ENCODE results near the gene PHLDA3. TPM values are rescaled to one million over a fixed set of nuclear protein-coding genes. Genes with fewer than 3 reads are reported as not detected.

PHLDA3 gene
- total RNA-seq = 78.6 TPM

- ATAC-seq = peak; percentile 82
Measured at GRCh38 chr1:201468844-201469644, at the start of gene PHLDA3. Gene PHLDA3, minus strand, starts transcription at chr1:201469188. Its CDS starts 402 bp downstream, at chr1:201468786.

GRCh38 chr1:201518071-201518470 is 49.1 kb upstream of the PHLDA3 start:
- ATAC-seq = peak; percentile 57

- ATAC-seq = peak; percentile 74
Measured at GRCh38 chr1:201517631-201518030, 48.6 kb upstream of the PHLDA3 start.

GRCh38 chr1:201516511-201517127 is 47.6 kb upstream of the PHLDA3 start:
- ATAC-seq = no peak

- ATAC-seq = no peak
Measured at GRCh38 chr1:201515895-201516294, 46.9 kb upstream of the PHLDA3 start.

- no peak for ATAC-seq
Measured at GRCh38 chr1:201515062-201515750, 46.2 kb upstream of the PHLDA3 start.

GRCh38 chr1:201514466-201514865 is 45.5 kb upstream of the PHLDA3 start:
- ATAC-seq = no peak

- no peak for ATAC-seq
Measured at GRCh38 chr1:201513498-201514243, 44.7 kb upstream of the PHLDA3 start.

GRCh38 chr1:201511941-201512539 is 43.1 kb upstream of the PHLDA3 start:
- no peak for ATAC-seq

GRCh38 chr1:201511396-201511940 is 42.5 kb upstream of the PHLDA3 start:
- ATAC-seq = no peak

GRCh38 chr1:201510734-201511133 is 41.7 kb upstream of the PHLDA3 start:
- no peak for ATAC-seq

GRCh38 chr1:201509601-201510374 is 40.8 kb upstream of the PHLDA3 start:
- ATAC-seq = no peak

GRCh38 chr1:201508809-201509208 is 39.8 kb upstream of the PHLDA3 start:
- no peak for ATAC-seq

GRCh38 chr1:201507360-201507675 is 38.3 kb upstream of the PHLDA3 start:
- peak; percentile 3 for ATAC-seq

GRCh38 chr1:201506557-201507359 is 37.8 kb upstream of the PHLDA3 start, which contains the start of gene CSRP1:
Gene CSRP1, minus strand, starts transcription at chr1:201507123. Its CDS starts 10,820 bp downstream, at chr1:201496303.
- ATAC-seq = peak; percentile 93

GRCh38 chr1:201506092-201506491 is 37.1 kb upstream of the PHLDA3 start:
- no peak for ATAC-seq

- ATAC-seq = peak; percentile 59
Measured at GRCh38 chr1:201505503-201505890, 36.5 kb upstream of the PHLDA3 start.

- no peak for ATAC-seq
Measured at GRCh38 chr1:201504799-201505502, 36.0 kb upstream of the PHLDA3 start.

GRCh38 chr1:201504179-201504631 is 35.2 kb upstream of the PHLDA3 start:
- ATAC-seq = no peak
